ENCODE data around the gene PRR36.

The PRR36 gene

GRCh38 chr19:7865262-7865911 is 8.8 kb downstream of the PRR36 start:
- TF ChIP-seq GATA3 (IDR thresholded peaks at IDR 0.05; ENCODE audit: low read depth, low read length) (no peak), GATA2 (IDR thresholded peaks at IDR 0.05; ENCODE audit: low read depth, low read length) (no peak)

GRCh38 chr19:7864690-7865074 is 9.5 kb downstream of the PRR36 start:
- TF ChIP-seq GATA2 (IDR thresholded peaks at IDR 0.05; ENCODE audit: low read depth, low read length) (no peak), GATA3 (IDR thresholded peaks at IDR 0.05; ENCODE audit: low read depth, low read length) (no peak)

- TF ChIP-seq GATA3 (IDR thresholded peaks at IDR 0.05; ENCODE audit: low read depth, low read length) (no peak), GATA2 (IDR thresholded peaks at IDR 0.05; ENCODE audit: low read depth, low read length) (no peak)
Measured at GRCh38 chr19:7863971-7864689, 10.1 kb downstream of the PRR36 start.

- no peak for TF ChIP-seq GATA3 (IDR thresholded peaks at IDR 0.05; ENCODE audit: low read depth, low read length)
- no peak for TF ChIP-seq GATA2 (IDR thresholded peaks at IDR 0.05; ENCODE audit: low read depth, low read length)
Measured at GRCh38 chr19:7863157-7863970, 10.8 kb downstream of the PRR36 start.

GRCh38 chr19:7862413-7862951 is 11.7 kb downstream of the PRR36 start:
- TF ChIP-seq GATA2 (IDR thresholded peaks at IDR 0.05; ENCODE audit: low read depth, low read length), result no peak
- TF ChIP-seq GATA3 (IDR thresholded peaks at IDR 0.05; ENCODE audit: low read depth, low read length), result no peak

- TF ChIP-seq GATA3 (IDR thresholded peaks at IDR 0.05; ENCODE audit: low read depth, low read length) (no peak), GATA2 (IDR thresholded peaks at IDR 0.05; ENCODE audit: low read depth, low read length) (no peak)
Measured at GRCh38 chr19:7861619-7862412, 12.4 kb downstream of the PRR36 start.

GRCh38 chr19:7860714-7861618 is 13.2 kb downstream of the PRR36 start:
- TF ChIP-seq GATA2 (IDR thresholded peaks at IDR 0.05; ENCODE audit: low read depth, low read length) (no peak), GATA3 (IDR thresholded peaks at IDR 0.05; ENCODE audit: low read depth, low read length) (no peak)

GRCh38 chr19:7859831-7860713 is 14.1 kb downstream of the PRR36 start:
- TF ChIP-seq GATA2 (IDR thresholded peaks at IDR 0.05; ENCODE audit: low read depth, low read length), result no peak
- TF ChIP-seq GATA3 (IDR thresholded peaks at IDR 0.05; ENCODE audit: low read depth, low read length), result no peak

- TF ChIP-seq GATA2 (IDR thresholded peaks at IDR 0.05; ENCODE audit: low read depth, low read length) (no peak), GATA3 (IDR thresholded peaks at IDR 0.05; ENCODE audit: low read depth, low read length) (no peak)
Measured at GRCh38 chr19:7858109-7858770, 15.9 kb downstream of the PRR36 start.

GRCh38 chr19:7857727-7858108 is 16.5 kb downstream of the PRR36 start:
- TF ChIP-seq GATA2 (IDR thresholded peaks at IDR 0.05; ENCODE audit: low read depth, low read length) (no peak), GATA3 (IDR thresholded peaks at IDR 0.05; ENCODE audit: low read depth, low read length) (no peak)
